Large intestine (tissue), 3 donors: ENCODE measurements around the gene TLCD1. TPM values are rescaled to one million over a fixed set of nuclear protein-coding genes. Genes with fewer than 3 reads are reported as not detected.

Source experiments
- DNase-seq, 2 donors: peaks; one replicate each; pipeline versions ENCODE4 v3.0.0 to v3.0.0-alpha.2; 2013
- H3K27ac ChIP-seq: one replicate; pipeline ENCODE4 v1.5.1; 2013; ENCODE audit warnings: low read length
- H3K27me3 ChIP-seq: 2 replicates; pipeline ENCODE4 v1.6.1; 2013; ENCODE audit warnings: low read length; ENCODE audit not compliant: control insufficient read depth, insufficient read depth
- H3K36me3 ChIP-seq: 2 replicates; pipeline ENCODE4 v1.6.1; 2013; ENCODE audit warnings: low read length; ENCODE audit not compliant: control insufficient read depth, insufficient read depth
- H3K4me1 ChIP-seq: one replicate; pipeline ENCODE4 v1.6.1; 2013; ENCODE audit warnings: low read length; ENCODE audit not compliant: control insufficient read depth, insufficient read depth
- H3K4me3 ChIP-seq: one replicate; pipeline ENCODE4 v1.5.1; 2013; ENCODE audit warnings: low read length
- H3K9me3 ChIP-seq: one replicate; pipeline ENCODE4 v1.6.1; 2013; ENCODE audit warnings: mild to moderate bottlenecking, low read depth, low read length, moderate library complexity; ENCODE audit not compliant: control insufficient read depth
- WGBS: methylation state at CpG from one replicate; pipeline ENCODE4 v1.1.5; 2013; ENCODE audit warnings: low lambda C conversion rate; ENCODE audit not compliant: insufficient coverage; 5-methylcytosine and 5-hydroxymethylcytosine counted together
- polyA plus RNA-seq: library from polyadenylated mRNA; unstranded; fragments of 120-200 nt; gene quantifications from one replicate; pipeline ENCODE4 v1.2.1, GENCODE V29; 2013

Gene TLCD1
- polyA plus RNA-seq, 1 donor, result 9.4 TPM

DNA sequence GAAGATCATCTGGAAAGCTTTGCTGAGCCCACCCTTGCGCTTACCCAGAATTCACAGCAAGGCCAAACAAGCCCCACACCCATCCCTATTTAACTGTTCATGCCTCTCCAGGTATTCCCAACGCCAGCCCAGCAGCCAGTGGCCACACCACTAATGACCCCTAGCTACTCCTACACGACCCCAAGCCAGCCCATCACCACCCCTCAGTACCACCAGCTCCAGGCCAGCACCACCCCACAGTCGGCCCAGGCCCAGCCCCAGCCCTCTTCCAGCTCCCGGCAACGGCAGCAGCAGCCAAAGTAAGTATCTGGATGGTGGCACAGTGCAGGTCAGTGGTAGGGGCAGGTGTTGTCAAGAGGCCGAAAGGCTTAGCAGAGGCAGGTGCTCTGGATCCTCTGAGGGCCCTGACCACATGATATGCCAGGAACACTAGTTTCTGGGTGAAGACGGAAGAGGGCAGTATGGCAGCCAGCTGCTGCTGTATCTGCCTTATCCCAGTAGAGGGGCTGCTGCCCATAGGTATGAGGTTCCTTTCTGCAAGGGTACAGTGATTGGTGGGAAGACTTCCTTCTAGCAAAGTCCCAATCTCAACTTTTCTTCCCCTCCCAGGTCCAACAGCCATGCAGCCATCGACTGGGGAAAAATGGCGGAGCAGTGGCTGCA lies 25.1 kb downstream of the TLCD1 start:
- peaks cover 92% of the 10 kb centered on the region for H3K36me3 ChIP-seq
- WGBS, result no CpG with 5 or more reads among the region's 10 CpGs

DNA sequence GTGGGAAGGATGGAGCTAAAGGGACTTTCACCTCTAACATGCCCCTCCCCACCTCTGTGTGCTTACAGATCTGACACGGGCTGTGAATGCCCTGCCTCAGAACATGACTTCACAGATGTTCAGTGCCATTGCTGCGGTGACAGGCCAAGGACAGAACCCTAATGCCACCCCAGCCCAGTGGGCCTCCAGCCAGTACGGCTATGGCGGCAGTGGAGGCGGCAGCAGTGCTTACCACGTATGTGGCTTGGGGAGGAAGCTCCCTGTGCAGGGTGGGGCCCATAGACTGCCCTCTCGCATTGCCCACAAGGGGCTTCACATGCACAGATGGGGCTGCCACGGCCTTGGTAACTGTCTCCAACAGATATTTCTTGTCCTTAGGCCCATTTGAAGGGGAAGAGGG lies 25.8 kb downstream of the TLCD1 start:
- H3K4me1 ChIP-seq, result peaks cover 39% of the 10 kb centered on the region
- WGBS, result no CpG with 5 or more reads among the region's 8 CpGs
- H3K27ac ChIP-seq, result no peak overlapping the region
- DNase-seq, result no peak
- peaks cover 92% of the 10 kb centered on the region for H3K36me3 ChIP-seq
- no peak overlapping the region for H3K4me3 ChIP-seq
- no peaks in the 10 kb centered on the region for H3K9me3 ChIP-seq
- no peaks in the 10 kb centered on the region for H3K27me3 ChIP-seq

More for the DNA sequence above, 25.1 kb downstream of the TLCD1 start:
- Histone ChIP-seq H3K27ac (no peak overlapping the region), H3K27me3 (no peaks in the 10 kb centered on the region), H3K4me1 (peaks cover 39% of the 10 kb centered on the region), H3K9me3 (no peaks in the 10 kb centered on the region), H3K4me3 (no peak overlapping the region)
- DNase-seq, result no peak

DNA sequence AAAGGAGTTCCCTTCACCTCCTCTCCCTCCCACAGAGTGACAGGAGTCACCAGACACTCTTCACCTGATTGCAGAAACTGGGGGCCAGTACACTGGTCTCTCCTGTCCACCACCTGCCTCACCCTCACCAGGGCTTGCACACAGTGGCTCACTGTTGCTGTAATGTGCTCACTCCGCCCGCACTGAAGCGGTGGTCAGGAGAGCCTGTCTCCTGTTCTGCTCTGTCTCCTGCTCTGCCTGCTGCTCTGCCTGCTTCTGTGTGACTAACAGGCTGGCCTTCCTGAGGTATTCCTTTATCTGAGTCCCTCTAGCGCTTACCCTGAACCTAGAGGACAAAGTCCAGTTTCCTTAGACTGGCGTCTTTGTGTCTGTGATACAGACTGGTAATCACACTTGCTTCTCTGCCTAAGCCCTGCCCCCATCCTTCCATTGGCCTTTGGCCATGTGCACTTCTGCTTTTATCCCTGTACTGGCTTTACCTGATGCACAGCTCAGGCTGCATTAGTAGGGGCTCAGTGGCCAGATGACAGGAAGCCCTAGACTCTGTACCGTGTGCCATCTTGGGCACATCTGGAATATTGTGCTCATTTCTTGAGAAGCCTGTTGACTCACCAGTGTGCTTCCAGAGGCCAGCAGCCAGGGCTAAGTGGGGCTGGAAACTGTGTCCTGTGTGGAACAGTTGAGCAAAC lies 27.6 kb downstream of the TLCD1 start:
- no peaks in the 10 kb centered on the region for H3K9me3 ChIP-seq
- peak overlapping the region; percentile 93 for H3K27ac ChIP-seq
- peaks cover 39% of the 10 kb centered on the region for H3K4me1 ChIP-seq
- no peak overlapping the region for H3K4me3 ChIP-seq
- peak; percentile 96 to 98 for DNase-seq
- no peaks in the 10 kb centered on the region for H3K27me3 ChIP-seq
- peaks cover 95% of the 10 kb centered on the region for H3K36me3 ChIP-seq
- no CpG with 5 or more reads among the region's 6 CpGs for WGBS

DNA sequence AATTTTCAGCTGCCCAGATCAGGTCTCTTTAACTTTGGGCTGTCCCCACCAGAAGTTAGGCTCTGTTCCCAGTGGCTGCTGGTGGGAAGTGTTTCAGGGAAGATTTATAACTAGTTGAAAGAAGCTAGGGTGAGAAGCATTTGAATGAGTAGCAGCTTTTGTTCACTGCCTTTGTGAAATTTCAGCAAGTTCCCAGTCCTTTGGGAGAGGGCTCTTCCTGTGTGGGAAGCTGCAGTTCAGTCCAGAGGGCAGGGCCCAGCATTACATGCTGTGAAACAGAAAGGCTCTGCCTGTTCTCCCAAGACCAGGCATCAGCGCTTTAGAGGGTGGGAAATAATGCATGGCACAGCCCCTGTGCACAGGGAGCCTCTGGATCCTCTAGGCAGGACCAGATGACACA lies 32.2 kb downstream of the TLCD1 start:
- Histone ChIP-seq H3K27me3 (no peaks in the 10 kb centered on the region), H3K36me3 (peaks cover 87% of the 10 kb centered on the region), H3K27ac (no peak overlapping the region), H3K4me3 (no peak overlapping the region), H3K4me1 (peaks cover 21% of the 10 kb centered on the region), H3K9me3 (no peaks in the 10 kb centered on the region)
- DNase-seq, result no peak
- no CpG with 5 or more reads among the region's 1 CpG for WGBS

DNA sequence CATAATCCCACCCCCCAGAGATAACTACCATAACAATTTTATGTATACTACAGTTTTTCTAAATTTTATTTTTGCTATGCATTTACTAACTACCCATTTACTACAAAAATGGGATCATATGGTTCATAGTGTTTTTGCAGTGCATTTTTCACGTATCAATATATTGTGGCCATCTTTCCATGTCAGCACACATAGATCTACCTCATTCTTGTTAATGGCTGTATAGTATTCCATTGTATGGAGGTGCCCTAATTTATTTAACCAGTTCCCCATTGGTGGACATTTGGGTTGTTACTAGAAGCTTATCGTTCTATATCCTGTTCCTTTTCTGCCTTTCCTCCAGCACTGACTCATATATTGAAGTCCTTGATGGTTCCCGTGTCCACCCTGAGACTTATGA lies 37.0 kb downstream of the TLCD1 start:
- H3K27me3 ChIP-seq, result no peaks in the 10 kb centered on the region
- peaks cover 90% of the 10 kb centered on the region for H3K36me3 ChIP-seq
- WGBS, result 100% methylated on average over 2 of the region's 3 CpGs
- no peak overlapping the region for H3K27ac ChIP-seq
- no peak for DNase-seq
- H3K4me1 ChIP-seq, result no peaks in the 10 kb centered on the region
- no peak overlapping the region for H3K4me3 ChIP-seq
- H3K9me3 ChIP-seq, result no peaks in the 10 kb centered on the region

DNA sequence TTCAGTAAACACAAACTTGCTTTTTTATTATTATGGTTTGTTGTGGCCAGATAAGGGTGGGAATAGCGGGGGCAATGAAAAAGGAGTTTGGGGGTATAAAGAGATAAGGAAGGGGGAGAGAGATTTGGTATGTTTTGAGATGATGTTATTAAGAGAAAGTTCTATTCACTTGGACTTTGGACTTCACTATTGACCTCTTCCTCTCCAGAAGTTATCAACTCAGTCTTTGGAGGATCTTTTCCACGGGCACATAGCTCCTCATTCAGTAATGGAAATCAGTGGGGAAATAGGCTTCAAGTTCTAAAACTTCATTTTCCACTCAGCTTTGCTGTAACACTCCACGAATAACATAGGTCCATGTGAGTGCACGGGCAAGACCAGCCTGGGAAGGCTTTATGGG lies 37.6 kb downstream of the TLCD1 start:
- H3K27ac ChIP-seq, result no peak overlapping the region
- no peak overlapping the region for H3K4me3 ChIP-seq
- DNase-seq, result no peak
- H3K9me3 ChIP-seq, result no peaks in the 10 kb centered on the region
- no peaks in the 10 kb centered on the region for H3K4me1 ChIP-seq
- H3K36me3 ChIP-seq, result peaks cover 88% of the 10 kb centered on the region
- WGBS, result 75% methylated on average over 3 of the region's 4 CpGs
- no peaks in the 10 kb centered on the region for H3K27me3 ChIP-seq

DNA sequence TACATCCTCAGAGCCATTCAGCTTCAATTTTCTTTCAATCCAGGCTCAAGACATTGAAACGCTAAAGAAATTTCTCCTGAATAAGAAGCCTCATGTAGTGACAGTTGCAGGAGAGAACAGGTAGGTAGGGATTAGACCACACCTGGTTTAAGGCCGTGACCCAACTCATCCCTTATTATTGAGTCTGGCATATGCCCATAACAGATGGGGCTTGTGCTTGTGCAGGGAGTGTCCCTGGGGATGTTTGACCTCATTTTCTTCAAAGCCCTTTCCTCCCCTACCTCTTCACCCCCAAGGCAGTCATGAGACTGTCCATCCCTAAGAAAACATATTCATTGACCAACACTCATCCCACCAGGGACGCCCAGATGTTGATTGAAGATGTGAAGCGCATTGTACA lies 39.7 kb downstream of the TLCD1 start:
- no peak overlapping the region for H3K27ac ChIP-seq
- H3K4me3 ChIP-seq, result no peak overlapping the region
- no peaks in the 10 kb centered on the region for H3K4me1 ChIP-seq
- no peak for DNase-seq
- no peaks in the 10 kb centered on the region for H3K9me3 ChIP-seq
- no CpG with 5 or more reads among the region's 4 CpGs for WGBS
- no peaks in the 10 kb centered on the region for H3K27me3 ChIP-seq
- peaks cover 96% of the 10 kb centered on the region for H3K36me3 ChIP-seq

DNA sequence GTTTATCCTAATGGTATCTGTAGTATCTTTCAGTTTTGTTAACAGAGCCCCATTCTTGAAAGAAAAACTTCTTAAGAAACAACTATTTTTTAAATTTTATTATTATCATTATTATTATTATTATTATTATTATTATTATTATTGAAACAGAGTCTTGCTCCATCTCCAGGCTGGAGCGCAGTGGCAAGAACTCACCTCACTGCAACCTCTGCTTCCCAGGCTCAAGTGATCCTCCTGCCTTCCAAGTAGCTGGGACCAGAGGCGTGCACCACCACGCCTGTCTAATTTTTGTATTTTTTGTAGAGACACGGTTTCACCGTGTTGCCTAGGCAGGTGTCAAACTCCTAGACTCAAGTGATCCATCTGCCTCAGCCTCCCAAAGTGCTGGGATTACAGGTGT lies 40.7 kb downstream of the TLCD1 start:
- WGBS, result 100% methylated on average over 2 of the region's 5 CpGs
- Histone ChIP-seq H3K27ac (no peak overlapping the region), H3K27me3 (no peaks in the 10 kb centered on the region), H3K4me1 (no peaks in the 10 kb centered on the region), H3K4me3 (no peak overlapping the region), H3K9me3 (no peaks in the 10 kb centered on the region), H3K36me3 (peaks cover 96% of the 10 kb centered on the region)
- DNase-seq, result no peak

DNA sequence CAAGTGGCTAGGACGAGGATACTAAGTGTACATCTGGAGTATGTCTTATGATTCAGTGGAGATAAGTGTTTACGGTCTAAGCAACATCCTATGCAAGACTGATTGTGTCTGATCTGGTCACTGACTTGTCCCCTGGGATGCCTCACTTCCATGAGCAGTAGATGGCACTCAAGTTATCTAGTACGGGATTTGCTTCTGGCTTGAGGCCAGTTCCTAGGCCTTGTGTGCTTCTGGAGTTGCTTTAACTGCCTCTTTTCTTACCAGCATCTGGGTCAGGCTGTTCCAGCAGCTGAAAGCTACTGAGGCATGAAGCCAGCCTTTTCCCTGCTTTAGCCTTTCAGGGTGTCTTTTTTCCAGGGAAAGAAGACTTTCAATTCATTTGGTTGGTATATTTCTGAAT lies 41.1 kb downstream of the TLCD1 start:
- 40% methylated on average over 1 of the region's 3 CpGs for WGBS
- Histone ChIP-seq H3K9me3 (no peaks in the 10 kb centered on the region), H3K4me1 (no peaks in the 10 kb centered on the region), H3K4me3 (no peak overlapping the region), H3K27me3 (no peaks in the 10 kb centered on the region), H3K27ac (no peak overlapping the region), H3K36me3 (peaks cover 92% of the 10 kb centered on the region)
- peak; percentile 52 to 61 for DNase-seq

DNA sequence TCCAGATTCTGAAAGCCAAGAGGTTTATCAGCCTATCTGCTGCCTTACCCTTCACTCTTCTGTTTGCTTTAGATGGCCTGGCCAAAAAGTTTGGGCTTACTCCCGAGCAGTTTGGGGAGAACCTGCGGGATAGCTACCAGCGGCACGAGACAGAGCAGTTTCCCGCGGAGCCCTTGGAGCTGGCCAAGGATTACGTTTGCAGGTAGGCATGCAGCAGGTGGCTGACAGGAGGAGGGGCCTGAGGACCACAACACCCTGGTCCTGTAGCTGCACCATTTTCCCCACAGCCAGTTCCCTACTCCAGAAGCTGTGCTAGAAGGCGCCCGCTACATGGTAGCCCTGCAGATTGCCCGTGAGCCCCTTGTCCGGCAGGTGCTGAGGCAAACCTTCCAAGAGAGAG lies 43.4 kb downstream of the TLCD1 start:
- H3K9me3 ChIP-seq, result no peaks in the 10 kb centered on the region
- DNase-seq, result no peak
- H3K4me3 ChIP-seq, result no peak overlapping the region
- 100% methylated on average over 1 of the region's 11 CpGs for WGBS
- H3K36me3 ChIP-seq, result peaks cover 90% of the 10 kb centered on the region
- no peaks in the 10 kb centered on the region for H3K4me1 ChIP-seq
- H3K27ac ChIP-seq, result no peak overlapping the region
- no peaks in the 10 kb centered on the region for H3K27me3 ChIP-seq

DNA sequence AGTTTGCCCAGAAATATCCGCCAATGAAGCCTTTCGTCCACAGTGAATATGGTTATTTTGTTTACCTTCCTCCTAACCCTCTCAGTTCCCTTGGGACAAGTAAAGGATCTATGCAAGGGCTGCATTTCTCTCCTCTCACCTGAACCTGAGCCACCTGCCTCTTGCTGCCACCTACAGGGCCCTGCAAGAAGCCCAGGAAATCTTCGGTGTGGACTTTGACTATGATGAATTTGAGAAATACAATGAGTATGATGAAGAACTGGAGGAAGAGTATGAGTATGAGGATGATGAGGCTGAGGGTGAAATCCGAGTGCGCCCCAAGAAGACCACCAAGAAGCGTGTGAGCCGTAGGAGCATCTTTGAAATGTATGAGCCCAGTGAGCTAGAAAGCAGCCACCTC lies 50.1 kb downstream of the TLCD1 start:
- 92% methylated on average over 2 of the region's 7 CpGs for WGBS
- peak; percentile 19 to 23 for DNase-seq
- Histone ChIP-seq H3K9me3 (no peaks in the 10 kb centered on the region), H3K4me3 (no peak overlapping the region), H3K27ac (no peak overlapping the region), H3K4me1 (no peaks in the 10 kb centered on the region), H3K27me3 (no peaks in the 10 kb centered on the region), H3K36me3 (peaks cover 92% of the 10 kb centered on the region)
